ENCODE measurements around the gene LYVE1.

LYVE1 gene

GRCh38 chr11:10561947-10562346 lies 6.5 kb downstream of the LYVE1 start:
- Histone ChIP-seq H3K79me2 (ENCODE audit: low read length) (no peaks in the 10 kb centered on the region), H3F3A (ENCODE audit: insufficient read depth, low read length) (peaks cover 21% of the 10 kb centered on the region), H3K36me3 (replicated peaks; ENCODE audit: insufficient read depth, low read length) (no peaks in the 10 kb centered on the region), H3K4me1 (ENCODE audit: low read length) (peaks cover 26% of the 10 kb centered on the region), H3K9me3 (replicated peaks; ENCODE audit: insufficient read depth, low read length) (no peaks in the 10 kb centered on the region), H3K4me3 (ENCODE audit: low read length) (no peak overlapping the region), H3K9me2 (replicated peaks; ENCODE audit: insufficient read depth, low read length) (no peaks in the 10 kb centered on the region), H3K4me2 (ENCODE audit: low read depth, low read length) (no peak overlapping the region), H3K9ac (ENCODE audit: low read length) (no peak overlapping the region), H4K20me1 (ENCODE audit: insufficient read depth, low read length) (no peaks in the 10 kb centered on the region), H2AFZ (ENCODE audit: low read length) (no peak overlapping the region), H3K27me3 (replicated peaks; ENCODE audit: insufficient read depth, low read length) (no peaks in the 10 kb centered on the region), H3K27ac (ENCODE audit: low read length) (no peak overlapping the region)
- TF ChIP-seq CTCF (IDR thresholded peaks at IDR 0.05; ENCODE audit: low read length) (no peak), EZH2phosphoT487 (IDR thresholded peaks at IDR 0.05; ENCODE audit: low read length) (no peak), EZH2 (optimal IDR thresholded peaks at IDR 0.05; ENCODE audit: low read depth, low read length) (no peak)
- DNase-seq: no peak

- no peak for DNase-seq
- Histone ChIP-seq H3K27me3 (replicated peaks; ENCODE audit: insufficient read depth, low read length) (no peaks in the 10 kb centered on the region), H3K27ac (ENCODE audit: low read length) (no peak overlapping the region), H2AFZ (ENCODE audit: low read length) (no peak overlapping the region), H3F3A (ENCODE audit: insufficient read depth, low read length) (peaks cover 21% of the 10 kb centered on the region), H3K4me2 (ENCODE audit: low read depth, low read length) (no peak overlapping the region), H3K9me3 (replicated peaks; ENCODE audit: insufficient read depth, low read length) (no peaks in the 10 kb centered on the region), H4K20me1 (ENCODE audit: insufficient read depth, low read length) (no peaks in the 10 kb centered on the region), H3K36me3 (replicated peaks; ENCODE audit: insufficient read depth, low read length) (no peaks in the 10 kb centered on the region), H3K4me3 (ENCODE audit: low read length) (no peak overlapping the region), H3K9ac (ENCODE audit: low read length) (no peak overlapping the region), H3K9me2 (replicated peaks; ENCODE audit: insufficient read depth, low read length) (no peaks in the 10 kb centered on the region), H3K4me1 (ENCODE audit: low read length) (peaks cover 26% of the 10 kb centered on the region), H3K79me2 (ENCODE audit: low read length) (no peaks in the 10 kb centered on the region)
- TF ChIP-seq EZH2phosphoT487 (IDR thresholded peaks at IDR 0.05; ENCODE audit: low read length): no peak
- TF ChIP-seq EZH2 (optimal IDR thresholded peaks at IDR 0.05; ENCODE audit: low read depth, low read length): no peak
- no peak for TF ChIP-seq CTCF (IDR thresholded peaks at IDR 0.05; ENCODE audit: low read length)
These were observed 7.2 kb downstream of the LYVE1 start for GRCh38 chr11:10561043-10561818.

- no peak overlapping the region for H2AFZ ChIP-seq (ENCODE audit: low read length)
- H3K36me3 ChIP-seq (replicated peaks; ENCODE audit: insufficient read depth, low read length): no peaks in the 10 kb centered on the region
- H3K9ac ChIP-seq (ENCODE audit: low read length): no peak overlapping the region
- no peaks in the 10 kb centered on the region for H3K9me3 ChIP-seq (replicated peaks; ENCODE audit: insufficient read depth, low read length)
- no peak overlapping the region for H3K27ac ChIP-seq (ENCODE audit: low read length)
- peaks cover under 1% of the 10 kb centered on the region; the same call in 1 of the 2 replicates for H3F3A ChIP-seq (ENCODE audit: insufficient read depth, low read length)
- TF ChIP-seq EZH2 (optimal IDR thresholded peaks at IDR 0.05; ENCODE audit: low read depth, low read length): no peak
- TF ChIP-seq CTCF (IDR thresholded peaks at IDR 0.05; ENCODE audit: low read length): no peak
- no peak for TF ChIP-seq EZH2phosphoT487 (IDR thresholded peaks at IDR 0.05; ENCODE audit: low read length)
- DNase-seq: no peak
- H4K20me1 ChIP-seq (ENCODE audit: insufficient read depth, low read length): no peaks in the 10 kb centered on the region
- H3K4me2 ChIP-seq (ENCODE audit: low read depth, low read length): no peak overlapping the region
- no peaks in the 10 kb centered on the region for H3K9me2 ChIP-seq (replicated peaks; ENCODE audit: insufficient read depth, low read length)
- H3K79me2 ChIP-seq (ENCODE audit: low read length): no peaks in the 10 kb centered on the region
- H3K27me3 ChIP-seq (replicated peaks; ENCODE audit: insufficient read depth, low read length): no peaks in the 10 kb centered on the region
- H3K4me1 ChIP-seq (ENCODE audit: low read length): peaks cover 3% of the 10 kb centered on the region
- H3K4me3 ChIP-seq (ENCODE audit: low read length): no peak overlapping the region
These were observed 10.2 kb downstream of the LYVE1 start for GRCh38 chr11:10558288-10558687.

Data from MM.1S (cell line).